Frontal cortex (tissue), 4 donors: ENCODE data around the gene TXNRD2. TPM values are rescaled to one million over a fixed set of nuclear protein-coding genes. Genes with fewer than 3 reads are reported as not detected.

Experiments used
- DNase-seq, 2 donors: peaks; one replicate each; pipeline ENCODE4 v3.0.0; 2012; ENCODE audit warnings: low spot score in 2 of 2
- FAIRE-seq: peaks from 2 replicates; lab custom pipeline; 2012; peaks lifted over from hg19 to GRCh38; lab: Jason Lieb, UNC
- total RNA-seq: library from RNA; depleted of rRNA; stranded (reverse); fragments of >200 nt; gene quantifications from one replicate; pipeline ENCODE4 v1.2.3, GENCODE V29; 2014
- donor health status: control.
- donor health status: control.
- donor health status: control.

TXNRD2 gene
- total RNA-seq, 1 donor from 2014 or later, result 15.5 TPM

DNA sequence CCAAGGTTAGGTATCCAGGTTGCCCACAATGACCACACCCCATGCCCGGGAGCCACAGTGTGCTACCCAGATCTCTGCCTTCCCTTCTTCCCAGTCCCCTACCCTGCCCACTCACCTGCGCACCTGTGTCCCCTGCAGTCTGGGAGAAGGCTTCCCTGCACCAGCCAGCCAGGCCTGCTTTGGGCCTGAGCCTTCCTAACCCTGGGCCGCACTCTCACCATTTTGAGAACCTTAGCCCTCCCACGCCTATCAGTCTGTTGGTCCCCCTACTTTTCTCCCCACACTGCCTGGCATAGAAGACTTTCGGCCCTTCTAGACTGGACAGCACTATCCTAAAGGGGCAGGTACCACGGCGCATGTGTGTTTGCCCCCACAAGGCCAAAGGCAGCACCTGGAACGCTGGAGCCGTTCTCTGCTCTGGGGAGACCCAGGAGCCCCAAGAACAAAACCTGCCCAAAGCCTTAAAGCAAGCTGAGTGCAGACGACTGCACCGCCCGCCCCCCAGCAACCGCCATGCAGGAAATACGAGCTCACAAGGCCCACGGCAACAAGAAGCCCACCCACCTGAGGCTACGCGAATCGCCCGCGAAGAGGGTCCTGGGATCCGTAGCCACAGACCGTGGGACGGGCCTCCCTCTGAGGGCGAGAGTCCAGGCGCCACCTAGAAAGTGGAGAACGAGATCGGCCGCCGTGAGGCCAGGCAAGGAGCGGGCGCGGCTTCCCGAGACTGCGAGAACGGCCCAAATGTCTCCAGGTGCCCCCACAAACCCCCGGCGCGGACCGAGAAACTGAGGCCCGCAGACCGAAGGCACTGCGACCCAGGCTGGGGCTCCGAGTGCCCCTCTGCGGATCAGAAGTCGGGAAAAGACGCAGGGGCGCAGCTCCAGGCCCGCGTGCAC lies 87.5 kb downstream of the TXNRD2 start:
- FAIRE-seq (no peak), DNase-seq (no peak)

DNA sequence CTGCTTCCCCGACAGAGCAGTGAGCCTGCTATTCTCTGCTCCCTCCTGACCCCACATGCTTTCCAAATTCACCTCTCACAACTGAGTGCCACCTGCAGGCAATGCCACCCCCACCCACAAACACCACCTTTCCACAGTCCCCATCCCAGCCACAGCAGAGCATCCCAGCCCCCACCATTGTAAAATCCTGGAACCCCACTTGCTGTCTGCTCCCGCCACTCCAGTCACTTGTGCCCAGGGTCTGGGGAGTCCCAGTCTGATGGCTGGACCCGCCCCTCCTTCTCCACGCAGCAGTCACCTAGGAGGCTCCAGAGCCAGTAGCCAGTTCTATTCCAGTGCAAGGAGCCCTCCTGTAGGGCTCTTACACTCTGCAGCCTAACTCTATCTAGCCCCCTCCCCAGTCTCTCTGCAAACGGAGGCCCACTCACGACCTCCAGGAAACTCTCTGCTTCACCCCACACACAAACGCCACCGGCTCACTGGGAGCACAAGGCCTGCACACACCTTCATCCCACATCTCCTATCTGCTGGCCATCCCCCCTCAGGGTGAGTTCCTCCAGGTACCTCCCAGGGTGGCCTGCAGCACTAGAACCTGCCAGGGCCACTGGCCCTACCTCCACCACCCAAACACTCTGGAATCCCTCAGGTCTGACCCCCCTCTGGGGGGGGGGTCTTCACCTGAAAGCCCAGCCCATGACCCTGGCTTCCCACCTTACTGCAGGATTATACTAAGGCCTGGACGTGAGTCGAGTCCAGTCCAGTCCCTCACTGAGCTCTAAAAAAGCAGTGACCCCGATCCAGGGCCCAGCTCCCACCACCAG lies 88.3 kb downstream of the TXNRD2 start:
- FAIRE-seq, result no peak
- DNase-seq, result no peak

DNA sequence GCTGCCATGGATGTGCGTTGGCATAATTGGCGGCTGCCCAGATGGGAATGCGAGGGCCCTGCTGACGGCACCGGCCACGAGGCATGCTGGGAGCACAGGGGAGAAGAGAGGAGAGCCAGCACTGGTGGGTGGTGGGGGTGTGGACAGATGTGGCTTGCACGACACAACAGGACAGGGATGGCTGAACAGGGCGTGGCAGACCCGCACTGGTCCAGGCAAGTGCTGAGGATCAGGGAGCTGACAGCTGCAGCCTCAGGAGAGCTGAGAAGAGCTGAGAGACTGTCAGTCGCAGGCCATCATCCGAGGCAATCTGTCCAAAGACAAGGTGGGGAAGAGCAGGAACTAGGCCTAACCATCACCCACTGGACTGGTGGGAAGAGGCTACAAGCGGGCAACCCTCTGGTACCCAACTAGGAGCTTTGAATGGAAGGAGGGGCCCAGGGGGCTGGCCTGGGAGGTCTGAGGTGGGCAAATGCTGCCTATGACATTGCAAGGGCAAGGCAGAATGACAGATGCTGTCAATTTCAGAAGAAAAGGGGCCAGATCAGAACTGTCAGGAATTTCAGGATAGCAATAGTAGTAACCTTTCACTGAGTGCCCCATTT lies 89.3 kb downstream of the TXNRD2 start:
- DNase-seq, result no peak
- FAIRE-seq, result no peak

DNA sequence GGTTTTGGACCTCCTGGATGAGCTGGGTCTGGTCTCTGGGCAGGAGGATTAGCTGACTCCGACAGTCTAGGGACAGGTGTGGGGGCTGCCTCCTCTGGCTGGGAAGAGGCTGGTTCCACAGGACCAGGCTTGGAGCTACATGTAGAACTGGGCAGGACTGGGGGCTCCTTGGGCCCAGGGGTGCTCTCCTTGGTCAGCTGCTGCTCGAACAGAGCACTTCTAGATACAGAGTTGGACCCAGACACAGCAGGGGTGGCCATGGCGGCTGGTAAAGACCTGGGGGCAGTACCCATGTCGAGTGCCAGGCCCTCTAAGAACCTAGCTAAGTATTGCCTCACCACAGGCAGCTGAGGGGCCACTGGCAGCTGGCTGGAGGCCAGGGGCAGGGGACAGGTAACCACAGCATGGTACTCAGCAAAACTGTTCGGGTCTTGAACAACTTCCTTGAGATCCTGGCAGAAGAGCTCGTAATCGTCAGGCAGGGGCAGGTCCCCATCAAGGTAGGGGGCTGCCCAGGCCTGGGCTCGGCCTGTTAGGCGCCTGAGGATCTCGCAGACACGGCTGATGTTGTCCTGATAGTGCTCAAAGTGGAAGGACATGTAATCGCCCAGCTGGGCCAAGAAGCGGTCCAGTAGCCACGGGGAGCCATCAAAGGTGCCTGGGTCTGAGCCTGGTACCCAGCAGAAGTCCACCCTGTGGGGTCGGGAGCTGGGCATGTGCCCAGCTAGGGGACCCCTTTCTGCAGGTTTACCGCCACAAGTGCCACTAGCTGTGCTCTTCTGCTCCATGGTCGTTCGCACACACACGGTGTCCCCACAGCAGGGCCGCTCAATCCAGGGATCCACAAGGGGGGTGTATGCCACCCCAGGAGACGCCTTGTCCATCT lies 90.1 kb downstream of the TXNRD2 start:
- DNase-seq, result no peak
- no peak for FAIRE-seq

DNA sequence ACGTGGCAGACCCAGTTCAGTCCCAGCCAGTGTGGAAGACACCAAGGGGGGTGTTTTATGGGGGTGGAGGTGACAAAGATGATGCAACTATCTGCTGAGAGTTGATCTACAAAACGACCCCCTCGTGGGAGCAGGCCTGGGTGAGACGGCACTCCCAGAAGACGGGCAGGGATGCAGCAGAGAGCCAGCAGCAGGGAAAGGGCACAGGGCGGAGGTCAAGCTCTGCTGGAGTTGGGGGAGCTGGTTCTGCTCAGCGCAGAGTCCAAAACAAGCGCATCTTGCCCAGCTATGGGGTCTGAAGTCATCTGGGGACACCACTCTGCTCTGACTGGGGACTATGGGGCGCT lies 90.9 kb downstream of the TXNRD2 start:
- FAIRE-seq (no peak), DNase-seq (no peak)

DNA sequence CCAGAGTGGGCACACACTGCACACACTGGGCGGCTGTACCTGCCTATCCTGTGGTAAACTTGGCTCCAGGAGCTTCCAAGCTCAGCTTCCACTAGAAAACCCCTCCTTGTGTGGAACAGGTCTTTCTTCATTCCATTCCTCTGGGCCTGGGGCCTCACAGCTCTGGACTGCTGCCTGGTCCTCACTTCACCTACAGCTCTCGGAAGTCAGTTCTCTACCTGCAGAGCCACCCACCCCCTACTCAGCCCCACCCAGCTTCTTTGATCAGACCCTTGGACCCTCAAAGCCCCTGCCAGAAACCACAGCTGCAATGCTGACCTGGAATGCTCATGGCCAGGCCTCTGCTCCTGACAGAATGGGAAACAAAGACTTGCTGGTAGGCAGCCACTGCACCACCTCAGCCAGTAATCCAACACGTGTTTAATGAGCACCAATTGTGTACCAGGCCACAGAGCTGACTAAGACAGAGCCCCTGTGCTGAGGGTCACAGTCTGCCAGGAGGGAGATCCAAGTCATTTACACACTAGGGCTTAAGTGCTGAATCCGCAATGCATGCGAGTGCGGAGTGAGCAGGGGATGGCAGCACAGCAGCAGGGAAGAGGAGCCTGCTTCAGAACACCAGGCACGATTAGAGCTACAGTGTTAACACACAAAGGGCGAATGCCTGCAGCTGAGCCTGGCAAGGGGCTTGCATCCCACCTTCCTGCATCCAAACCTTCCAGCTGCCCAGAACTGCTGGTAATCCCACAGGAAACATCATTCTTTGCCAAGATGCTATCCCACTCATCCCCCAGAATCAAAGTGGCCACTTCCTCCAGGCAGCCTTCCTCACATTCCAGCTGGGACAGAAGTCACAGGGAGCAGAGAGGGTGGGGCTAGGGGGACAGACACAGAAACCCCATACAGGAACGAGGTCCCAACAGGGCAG lies 91.5 kb downstream of the TXNRD2 start:
- DNase-seq (no peak), FAIRE-seq (no peak)

DNA sequence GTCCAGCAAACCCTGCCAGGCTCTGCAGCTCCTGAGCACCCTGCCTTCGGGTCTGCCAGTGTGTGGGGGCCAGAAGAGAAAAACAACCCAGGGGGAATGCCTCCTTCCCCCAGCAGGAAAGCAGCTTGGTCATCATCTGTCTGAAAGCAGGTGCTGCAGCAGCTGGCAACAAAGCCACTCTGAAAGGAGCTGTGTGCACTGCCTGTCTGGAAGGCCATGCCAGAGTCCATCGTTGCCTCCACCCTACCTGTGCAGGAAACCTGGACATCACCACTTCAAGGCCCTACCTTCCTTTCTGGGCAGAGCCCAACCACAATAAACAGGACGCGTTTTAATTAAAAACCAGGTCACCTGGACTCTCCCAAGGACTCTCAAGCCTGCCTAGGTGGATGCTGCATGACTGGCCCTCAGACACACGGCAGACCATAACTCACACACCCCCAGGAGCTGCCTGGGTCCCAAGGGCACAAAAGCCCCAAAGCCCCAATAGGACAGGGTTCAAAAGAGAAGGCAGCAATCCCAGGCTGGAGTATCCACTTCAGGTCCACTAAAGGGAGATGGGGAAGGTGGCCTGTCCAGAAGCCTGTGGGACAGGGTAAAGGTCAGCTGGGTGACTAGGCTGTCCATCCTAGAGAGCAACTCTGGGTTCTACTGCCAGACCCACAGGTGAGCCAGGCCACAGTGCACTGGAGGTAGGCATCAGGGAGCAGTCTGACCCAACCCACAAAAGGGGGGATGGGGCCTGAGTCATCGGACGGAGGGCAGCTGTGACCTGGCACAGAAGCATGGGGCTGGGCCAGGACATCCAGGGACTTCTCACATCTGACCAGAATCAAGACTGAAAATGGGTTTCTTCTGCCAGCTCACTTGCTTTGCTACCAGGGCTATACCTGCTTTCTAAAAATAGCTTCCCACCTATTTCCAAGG lies 93.1 kb downstream of the TXNRD2 start:
- no peak for FAIRE-seq
- DNase-seq, result no peak

DNA sequence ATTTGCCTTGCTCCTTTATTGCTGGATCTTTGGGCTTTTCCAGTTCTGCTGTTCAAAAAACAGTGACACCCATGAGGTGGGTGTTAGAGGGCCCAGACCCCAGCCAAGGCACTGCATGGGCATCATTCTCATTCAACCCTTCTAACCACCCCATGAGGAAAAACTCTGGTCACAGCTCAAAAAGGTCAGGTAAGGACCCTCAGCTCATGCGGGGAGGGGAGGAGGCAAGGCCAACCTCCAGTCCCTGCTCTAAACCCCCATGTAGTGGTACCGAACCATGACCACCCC lies 94.3 kb downstream of the TXNRD2 start:
- FAIRE-seq (no peak), DNase-seq (no peak)

DNA sequence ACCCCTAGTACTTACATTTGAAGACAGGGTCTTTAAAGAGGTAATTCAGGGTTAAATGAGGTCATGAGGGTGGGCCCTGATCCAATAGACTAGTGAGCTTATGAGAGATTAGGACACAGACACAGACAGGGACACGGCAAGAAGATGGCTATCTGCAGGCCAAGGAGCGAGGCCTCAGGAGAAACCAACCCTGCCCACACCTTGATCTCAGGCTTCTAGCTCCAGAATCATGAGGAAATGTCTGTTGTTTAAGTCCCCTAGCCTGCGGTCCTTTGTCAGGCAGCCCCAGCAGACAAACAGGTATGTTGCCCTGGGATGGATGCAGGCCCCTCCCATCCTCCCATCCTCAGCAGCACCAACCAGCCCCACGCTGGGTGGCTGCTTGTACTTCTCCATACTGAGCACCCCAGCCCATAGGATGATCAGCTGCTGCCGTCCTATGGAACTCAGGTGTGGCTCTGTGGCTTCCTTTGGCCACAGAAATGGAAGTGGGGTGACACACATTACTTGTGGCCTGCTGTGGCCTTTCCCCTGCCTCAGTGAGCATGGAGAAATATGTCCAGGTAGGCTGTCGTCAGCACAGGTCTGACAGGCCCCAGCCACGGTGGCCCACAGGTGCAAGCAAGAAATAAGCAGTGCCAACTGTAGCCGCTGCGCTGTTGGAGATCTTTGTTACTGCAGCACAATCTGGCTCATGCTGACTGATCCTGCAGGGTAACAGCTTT lies 94.8 kb downstream of the TXNRD2 start:
- no peak for FAIRE-seq

DNA sequence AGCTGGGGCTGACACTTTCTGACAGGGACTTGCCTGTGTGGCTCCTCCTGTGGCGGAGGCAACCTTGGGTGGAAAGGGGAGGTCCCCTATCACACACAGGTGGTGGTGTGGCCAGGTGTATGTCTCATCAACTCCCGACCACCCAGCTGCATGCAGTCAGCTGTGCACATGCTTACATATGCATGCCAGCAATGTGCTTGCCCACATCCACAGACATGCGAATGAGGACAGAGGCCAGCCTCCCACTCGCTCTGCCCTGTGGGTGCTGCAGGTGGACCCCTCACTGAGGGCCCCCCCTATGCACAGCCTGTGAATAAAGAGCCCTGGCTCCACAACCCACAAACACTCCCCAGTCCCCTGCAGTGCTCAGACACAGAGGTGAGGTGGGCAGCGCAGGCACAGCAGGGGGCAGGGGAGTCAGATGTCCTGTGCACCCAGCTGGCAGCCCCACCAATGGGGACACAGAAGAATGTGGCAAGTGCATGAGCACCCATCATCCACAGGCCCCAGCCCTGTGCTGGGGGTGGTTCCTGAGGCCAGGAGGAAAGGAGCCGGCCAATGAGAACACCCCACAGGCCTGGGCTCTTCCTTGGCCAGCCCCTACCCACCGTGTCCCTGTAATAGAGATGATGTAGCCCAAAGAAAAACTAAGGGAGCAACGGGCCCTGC lies 96.4 kb downstream of the TXNRD2 start:
- FAIRE-seq (no peak), DNase-seq (no peak)

More for the DNA sequence above, 94.8 kb downstream of the TXNRD2 start:
- DNase-seq, result no peak

DNA sequence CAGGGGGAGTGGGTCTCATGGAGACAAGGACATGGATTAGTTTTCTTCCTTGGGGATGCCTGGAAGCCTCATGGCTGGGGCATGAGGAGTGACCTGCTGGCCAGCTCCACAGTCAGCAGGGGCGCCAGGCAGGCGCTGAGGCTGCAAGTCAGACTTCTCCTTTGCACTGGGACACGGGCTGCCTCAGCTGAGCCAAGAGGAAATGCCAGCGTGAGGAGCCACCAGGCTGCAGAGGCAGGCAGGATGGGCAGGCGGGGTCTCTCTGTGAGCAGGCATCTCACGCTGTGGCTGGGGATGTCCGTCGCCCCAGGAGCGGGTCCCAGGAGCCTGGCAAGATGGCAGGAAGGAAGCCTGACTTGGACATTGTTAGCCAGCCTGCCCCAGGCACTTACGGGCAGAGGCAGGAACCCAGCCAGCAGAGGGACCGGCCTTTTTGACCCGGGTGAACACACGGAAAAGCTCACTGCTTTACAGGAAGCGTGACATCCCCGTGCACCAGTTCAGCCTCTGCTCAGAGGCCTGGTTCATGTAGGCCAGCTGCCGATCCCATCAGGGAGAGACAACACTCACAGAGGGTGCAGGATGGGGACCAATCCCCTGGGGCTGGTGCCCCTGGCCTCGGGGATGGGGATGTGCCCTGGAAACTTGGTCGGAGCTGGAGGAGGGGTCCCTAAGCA lies 97.1 kb downstream of the TXNRD2 start:
- FAIRE-seq (no peak), DNase-seq (no peak)

DNA sequence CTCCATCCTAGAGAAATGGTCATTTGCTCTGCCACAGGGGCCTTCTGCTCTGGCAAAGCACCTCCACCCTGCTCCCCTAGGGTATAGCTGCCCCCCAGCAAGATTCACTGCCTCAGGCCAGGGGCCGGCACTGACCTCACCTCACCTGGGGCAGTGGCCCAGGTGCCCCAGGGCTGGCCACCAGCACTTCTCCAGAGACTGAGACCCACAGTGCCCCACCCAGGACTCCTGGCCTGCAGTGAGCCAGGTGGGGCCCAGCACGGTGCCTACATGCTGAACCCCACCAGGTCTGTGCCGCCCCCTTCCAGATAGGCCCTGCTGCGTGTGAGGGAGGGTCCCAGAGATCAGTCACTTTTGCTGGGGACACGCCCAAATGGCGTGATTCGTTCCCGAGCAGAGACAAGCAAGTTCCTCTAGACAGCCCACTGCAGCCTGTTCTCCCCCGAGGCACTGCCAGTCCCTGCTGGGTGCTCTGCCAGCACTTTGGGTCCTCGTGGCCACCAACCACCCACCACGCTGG lies 97.7 kb downstream of the TXNRD2 start:
- no peak for FAIRE-seq

DNA sequence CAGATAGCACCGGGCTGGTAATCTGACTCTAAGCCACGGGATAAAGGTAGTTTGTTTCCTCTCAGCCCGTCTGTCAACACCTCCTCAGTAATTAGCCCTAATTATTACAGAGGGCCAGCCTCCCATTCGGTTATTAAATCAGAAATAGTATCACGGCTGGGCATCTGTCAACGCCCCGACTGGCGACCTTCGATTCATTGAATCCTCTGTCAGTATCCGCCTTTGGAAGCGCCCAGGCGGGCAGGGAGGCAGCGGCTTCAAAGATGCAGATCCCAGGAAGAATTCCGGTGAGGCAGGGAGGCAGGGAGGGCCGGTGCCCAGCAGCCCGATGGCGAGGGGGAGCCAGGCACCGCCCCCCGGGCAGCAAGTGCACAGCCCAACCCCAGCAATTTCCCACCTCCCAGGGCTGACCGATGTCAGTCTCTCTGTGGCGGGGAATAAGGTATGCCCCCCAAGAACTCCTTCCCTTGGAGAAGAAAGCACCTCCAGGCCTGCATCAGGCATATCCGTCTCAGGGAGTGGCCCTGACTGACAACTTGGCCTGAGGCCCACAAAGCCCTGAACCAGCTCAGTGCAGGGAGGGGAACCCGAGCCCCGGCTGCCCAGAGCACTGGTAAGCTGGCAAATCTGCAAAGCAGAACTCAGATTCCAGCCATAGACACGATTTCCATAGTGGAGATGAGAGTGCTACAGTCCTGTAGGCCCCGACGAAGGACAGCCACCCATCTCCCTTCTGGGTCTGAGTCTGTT lies 98.3 kb downstream of the TXNRD2 start:
- DNase-seq (no peak), FAIRE-seq (no peak)

More for the DNA sequence above, 97.7 kb downstream of the TXNRD2 start:
- no peak for DNase-seq

DNA sequence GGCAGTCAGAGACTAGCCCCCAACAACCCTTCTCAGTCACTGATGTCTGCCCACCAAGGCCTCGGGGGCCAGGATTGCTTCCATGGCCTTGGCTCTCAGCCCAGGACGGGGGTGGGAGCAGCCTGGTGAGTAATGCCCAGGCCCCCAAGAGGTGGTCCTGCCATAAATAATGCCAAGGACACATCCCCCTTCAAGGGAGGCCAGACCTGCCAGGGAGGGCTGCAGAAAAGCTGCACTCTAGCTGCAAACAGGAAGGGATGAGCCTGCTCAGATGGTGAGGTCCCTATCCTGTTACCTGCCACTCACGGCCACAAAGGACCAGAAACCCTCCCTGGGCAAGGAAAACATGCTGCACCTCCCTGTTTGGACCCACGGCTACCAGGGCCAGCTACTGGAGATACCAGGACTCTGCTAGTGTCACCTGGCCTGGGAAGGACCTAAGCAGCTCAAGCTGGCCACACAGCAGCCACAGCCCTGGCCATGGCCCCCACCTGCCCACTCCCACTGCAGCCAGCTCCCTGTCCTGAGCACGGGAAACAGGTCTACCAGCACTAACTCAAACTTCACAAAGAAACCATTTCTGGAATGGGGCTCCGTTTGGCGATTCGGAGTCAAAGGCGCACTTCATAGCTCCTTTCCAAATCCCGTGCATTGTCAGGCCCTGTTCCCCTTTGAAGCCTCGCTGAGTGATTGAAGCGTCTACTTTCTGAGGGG lies 99.1 kb downstream of the TXNRD2 start:
- FAIRE-seq (no peak), DNase-seq (no peak)
